ENCODE measurements around the gene ADAR.

- no peak for TF ChIP-seq POLR2A (IDR thresholded peaks at IDR 0.05)
- TF ChIP-seq CTCF (IDR thresholded peaks at IDR 0.05), result no peak
Measured at GRCh38 chr1:154608397-154609270, 648 bp upstream of the ADAR start.
